IgD-negative memory B cell (primary cell): ENCODE data around the gene PUSL1. TPM values are rescaled to one million over a fixed set of nuclear protein-coding genes. Genes with fewer than 3 reads are reported as not detected.

Source experiments
- H3K27ac Mint-ChIP-seq, 3 donors: one replicate each; pipeline ENCODE4 v1.8.0; 2020 to 2022; ENCODE audit warnings: mild to moderate bottlenecking in 3 of 3, mixed read lengths in 3 of 3, moderate library complexity in 1 of 3
- H3K27me3 Mint-ChIP-seq: one replicate; pipeline ENCODE4 v1.8.0; 2021; ENCODE audit warnings: mixed read lengths
- H3K36me3 Mint-ChIP-seq: one replicate; pipeline ENCODE4 v1.8.0; 2020; ENCODE audit warnings: mild to moderate bottlenecking, mixed read lengths
- H3K4me1 Mint-ChIP-seq, 3 donors: one replicate each; pipeline ENCODE4 v1.8.0; 2020 to 2022; ENCODE audit warnings: mixed read lengths in 3 of 3, mild to moderate bottlenecking in 1 of 3
- H3K4me3 Mint-ChIP-seq, 4 donors: one replicate each; pipeline ENCODE4 v1.8.0; 2020 to 2022; ENCODE audit warnings: mild to moderate bottlenecking in 4 of 4, mixed read lengths in 4 of 4, moderate library complexity in 3 of 4
- H3K9me3 Mint-ChIP-seq, 3 donors: one replicate each; pipeline ENCODE4 v1.8.0; 2020 to 2021; ENCODE audit warnings: mixed read lengths in 3 of 3, mild to moderate bottlenecking in 1 of 3
- polyA plus RNA-seq: library from polyadenylated mRNA; unstranded; fragments of 300-500 nt; fragmentation: Illumina TruSeq; gene quantifications from one replicate; pipeline ENCODE4 v1.2.3, GENCODE V29; 2021

The PUSL1 gene
- polyA plus RNA-seq, 1 donor from 2014 or later, result 21.0 TPM

GRCh38 chr1:1358433-1359271 is 50.3 kb downstream of the PUSL1 start, which contains the start of gene MXRA8:
Gene MXRA8, minus strand, starts transcription at chr1:1358555. Its CDS starts 51 bp downstream, at chr1:1358504.
- H3K27me3 Mint-ChIP-seq, result peaks cover 17% of the 10 kb centered on the region
- no peaks in the 10 kb centered on the region for H3K9me3 Mint-ChIP-seq
- peak within 1 kb of the TSS in 2 of 3 donors; percentile 16 to 22 for H3K27ac Mint-ChIP-seq
- peaks cover 2% of the 10 kb centered on the region for H3K36me3 Mint-ChIP-seq
- peaks cover 3 to 6% (median 6%) of the 10 kb centered on the region in 3 donors for H3K4me1 Mint-ChIP-seq
- peak within 1 kb of the TSS in 3 of 4 donors; percentile 47 to 64 (median 55) for H3K4me3 Mint-ChIP-seq

- Mint-ChIP-seq H3K36me3 (peaks cover 2% of the 10 kb centered on the region), H3K27ac (peak overlapping the region in 2 of 3 donors; percentile 16 to 19), H3K4me3 (peak overlapping the region in 3 of 4 donors; percentile 47 to 64 (median 55)), H3K4me1 (peaks cover 3 to 6% (median 6%) of the 10 kb centered on the region in 3 donors), H3K27me3 (peaks cover 17% of the 10 kb centered on the region), H3K9me3 (no peaks in the 10 kb centered on the region)
These were observed 50.9 kb downstream of the PUSL1 start for GRCh38 chr1:1359308-1359663.

- Mint-ChIP-seq H3K27ac (peak overlapping the region in 1 of 3 donors; percentile 19), H3K4me1 (peaks cover 3 to 6% (median 6%) of the 10 kb centered on the region in 3 donors), H3K4me3 (peak overlapping the region in 3 of 4 donors; percentile 47 to 64 (median 49))
These were observed 51.5 kb downstream of the PUSL1 start for GRCh38 chr1:1359664-1360468.

GRCh38 chr1:1360506-1361169 is 52.2 kb downstream of the PUSL1 start:
- H3K4me1 Mint-ChIP-seq, result peaks cover 3 to 6% (median 6%) of the 10 kb centered on the region in 3 donors
- no peaks in the 10 kb centered on the region for H3K9me3 Mint-ChIP-seq
- H3K27ac Mint-ChIP-seq, result peak overlapping the region in 1 of 3 donors; percentile 12
- H3K27me3 Mint-ChIP-seq, result peaks cover 17% of the 10 kb centered on the region
- no peak overlapping the region for H3K4me3 Mint-ChIP-seq
- peaks cover 2% of the 10 kb centered on the region for H3K36me3 Mint-ChIP-seq

More at GRCh38 chr1:1359664-1360468, 51.5 kb downstream of the PUSL1 start:
- H3K9me3 Mint-ChIP-seq, result no peaks in the 10 kb centered on the region
- peaks cover 2% of the 10 kb centered on the region for H3K36me3 Mint-ChIP-seq
- H3K27me3 Mint-ChIP-seq, result peaks cover 17% of the 10 kb centered on the region

Other genes with a start within 250 kb of the PUSL1 start
- gene RNF223, start 234.3 kb upstream of the PUSL1 start, polyA plus RNA-seq, result not detected
- 7.9 TPM for gene C1orf159, start 192.5 kb upstream of the PUSL1 start, polyA plus RNA-seq
- gene TTLL10, start 134.7 kb upstream of the PUSL1 start, polyA plus RNA-seq, result not detected
- gene TNFRSF18, start 102.0 kb upstream of the PUSL1 start, polyA plus RNA-seq, result 3.5 TPM
- not detected for gene TNFRSF4, start 94.4 kb upstream of the PUSL1 start, polyA plus RNA-seq
- 121 TPM for gene SDF4, start 76.6 kb upstream of the PUSL1 start, polyA plus RNA-seq
- 5.6 TPM for gene B3GALT6, start 76.4 kb upstream of the PUSL1 start, polyA plus RNA-seq
- 0.88 TPM for gene C1QTNF12, start 61.9 kb upstream of the PUSL1 start, polyA plus RNA-seq
- gene UBE2J2, start 34.7 kb upstream of the PUSL1 start, polyA plus RNA-seq, result 74.3 TPM
- gene SCNN1D, start 28.2 kb upstream of the PUSL1 start, polyA plus RNA-seq, result not detected
- 10.5 TPM for gene ACAP3, start 667 bp upstream of the PUSL1 start, polyA plus RNA-seq
- gene INTS11, start 16.1 kb downstream of the PUSL1 start, polyA plus RNA-seq, result 65.8 TPM
- gene CPTP, start 16.2 kb downstream of the PUSL1 start, polyA plus RNA-seq, result 31.7 TPM
- 5.5 TPM for gene TAS1R3, start 22.7 kb downstream of the PUSL1 start, polyA plus RNA-seq
- gene DVL1, start 40.8 kb downstream of the PUSL1 start, polyA plus RNA-seq, result 1.0 TPM
- not detected for gene MXRA8, start 50.0 kb downstream of the PUSL1 start, polyA plus RNA-seq
- 177 TPM for gene AURKAIP1, start 66.6 kb downstream of the PUSL1 start, polyA plus RNA-seq
- 39.8 TPM for gene CCNL2, start 90.7 kb downstream of the PUSL1 start, polyA plus RNA-seq
- 144 TPM for gene MRPL20, start 98.7 kb downstream of the PUSL1 start, polyA plus RNA-seq
- gene ANKRD65, start 112.7 kb downstream of the PUSL1 start, polyA plus RNA-seq, result not detected
- gene VWA1, start 127.1 kb downstream of the PUSL1 start, polyA plus RNA-seq, result not detected
- 6.2 TPM for gene ATAD3C, start 141.1 kb downstream of the PUSL1 start, polyA plus RNA-seq
- 10.8 TPM for gene ATAD3B, start 163.2 kb downstream of the PUSL1 start, polyA plus RNA-seq
- gene ATAD3A, start 203.6 kb downstream of the PUSL1 start, polyA plus RNA-seq, result 12.8 TPM
- gene TMEM240, start 232.0 kb downstream of the PUSL1 start, polyA plus RNA-seq, result not detected